Osteocyte (in vitro differentiated cells): Measurements from ENCODE around the gene HMGCL. TPM values are rescaled to one million over a fixed set of nuclear protein-coding genes. Genes with fewer than 3 reads are reported as not detected.

ENCODE experiments used
- DNase-seq: peaks from one replicate; pipeline ENCODE4 v3.0.0; 2021; ENCODE audit warnings: mixed read lengths; ENCODE audit not compliant: unreplicated experiment; ENCODE audit errors: extremely low spot score
- H3K27ac Mint-ChIP-seq: one replicate; pipeline ENCODE4 v1.8.0; 2021; ENCODE audit warnings: mild to moderate bottlenecking, mixed read lengths; ENCODE audit not compliant: unreplicated experiment
- H3K27me3 Mint-ChIP-seq: one replicate; pipeline ENCODE4 v1.8.0; 2021; ENCODE audit warnings: mixed read lengths; ENCODE audit not compliant: unreplicated experiment
- H3K36me3 Mint-ChIP-seq: one replicate; pipeline ENCODE4 v1.8.0; 2021; ENCODE audit warnings: mixed read lengths; ENCODE audit not compliant: unreplicated experiment
- H3K4me1 Mint-ChIP-seq: one replicate; pipeline ENCODE4 v1.8.0; 2021; ENCODE audit warnings: mixed read lengths; ENCODE audit not compliant: unreplicated experiment
- H3K4me3 Mint-ChIP-seq: one replicate; pipeline ENCODE4 v1.8.0; 2021; ENCODE audit warnings: mild to moderate bottlenecking, moderate library complexity, mixed read lengths; ENCODE audit not compliant: unreplicated experiment
- H3K9me3 Mint-ChIP-seq: one replicate; pipeline ENCODE4 v1.8.0; 2021; ENCODE audit warnings: mixed read lengths; ENCODE audit not compliant: unreplicated experiment
- total RNA-seq: library from RNA; stranded (reverse); gene quantifications from 2 replicates; pipeline ENCODE4 v1.2.1, GENCODE V29; 2021
- TF ChIP-seq, protein P1 (sequence below): fragments of 200-600 bp; sonication (generic); IDR thresholded peaks from 2 replicates; pipeline ENCODE4 v1.5.0; 2021; ENCODE audit warnings: antibody characterized with exemption, mild to moderate bottlenecking, moderate library complexity

Gene HMGCL
- total RNA-seq, 1 donor from 2014 or later: 37.4 TPM

DNA sequence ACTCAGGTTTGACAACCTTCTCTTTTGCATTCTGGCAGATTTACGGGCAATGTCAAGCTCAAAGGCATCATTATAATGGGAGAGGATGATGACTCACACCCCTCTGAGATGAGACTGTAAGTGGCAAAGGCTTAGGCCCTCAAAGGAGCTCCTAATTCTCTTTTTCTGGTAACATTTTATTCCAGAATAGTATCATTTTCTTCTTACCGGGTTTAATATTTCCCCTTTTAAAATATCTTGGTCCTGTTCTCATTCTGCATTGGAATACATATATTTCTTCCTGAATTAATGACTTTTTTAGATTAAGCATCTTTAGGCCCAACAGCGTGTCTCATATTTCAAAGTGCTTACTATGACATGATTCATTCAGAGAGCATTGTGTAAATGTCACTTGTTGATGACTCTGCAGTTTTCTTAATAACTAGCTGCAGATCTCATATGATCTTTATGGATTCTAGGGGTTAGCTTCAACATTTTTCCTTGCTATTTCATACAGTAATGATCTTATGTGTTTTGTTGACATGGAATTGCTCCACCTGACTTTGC lies 45.3 kb downstream of the HMGCL start:
- H3K27me3 Mint-ChIP-seq: no peaks in the 10 kb centered on the region
- peaks cover 24% of the 10 kb centered on the region for H3K4me1 Mint-ChIP-seq
- H3K36me3 Mint-ChIP-seq: peaks cover 6% of the 10 kb centered on the region
- H3K9me3 Mint-ChIP-seq: no peaks in the 10 kb centered on the region
- no peak for DNase-seq
- peak overlapping the region; percentile 45 for H3K27ac Mint-ChIP-seq
- H3K4me3 Mint-ChIP-seq: peak overlapping the region; percentile 87
- TF ChIP-seq, protein P1, sequence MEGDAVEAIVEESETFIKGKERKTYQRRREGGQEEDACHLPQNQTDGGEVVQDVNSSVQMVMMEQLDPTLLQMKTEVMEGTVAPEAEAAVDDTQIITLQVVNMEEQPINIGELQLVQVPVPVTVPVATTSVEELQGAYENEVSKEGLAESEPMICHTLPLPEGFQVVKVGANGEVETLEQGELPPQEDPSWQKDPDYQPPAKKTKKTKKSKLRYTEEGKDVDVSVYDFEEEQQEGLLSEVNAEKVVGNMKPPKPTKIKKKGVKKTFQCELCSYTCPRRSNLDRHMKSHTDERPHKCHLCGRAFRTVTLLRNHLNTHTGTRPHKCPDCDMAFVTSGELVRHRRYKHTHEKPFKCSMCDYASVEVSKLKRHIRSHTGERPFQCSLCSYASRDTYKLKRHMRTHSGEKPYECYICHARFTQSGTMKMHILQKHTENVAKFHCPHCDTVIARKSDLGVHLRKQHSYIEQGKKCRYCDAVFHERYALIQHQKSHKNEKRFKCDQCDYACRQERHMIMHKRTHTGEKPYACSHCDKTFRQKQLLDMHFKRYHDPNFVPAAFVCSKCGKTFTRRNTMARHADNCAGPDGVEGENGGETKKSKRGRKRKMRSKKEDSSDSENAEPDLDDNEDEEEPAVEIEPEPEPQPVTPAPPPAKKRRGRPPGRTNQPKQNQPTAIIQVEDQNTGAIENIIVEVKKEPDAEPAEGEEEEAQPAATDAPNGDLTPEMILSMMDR: no peak

DNA sequence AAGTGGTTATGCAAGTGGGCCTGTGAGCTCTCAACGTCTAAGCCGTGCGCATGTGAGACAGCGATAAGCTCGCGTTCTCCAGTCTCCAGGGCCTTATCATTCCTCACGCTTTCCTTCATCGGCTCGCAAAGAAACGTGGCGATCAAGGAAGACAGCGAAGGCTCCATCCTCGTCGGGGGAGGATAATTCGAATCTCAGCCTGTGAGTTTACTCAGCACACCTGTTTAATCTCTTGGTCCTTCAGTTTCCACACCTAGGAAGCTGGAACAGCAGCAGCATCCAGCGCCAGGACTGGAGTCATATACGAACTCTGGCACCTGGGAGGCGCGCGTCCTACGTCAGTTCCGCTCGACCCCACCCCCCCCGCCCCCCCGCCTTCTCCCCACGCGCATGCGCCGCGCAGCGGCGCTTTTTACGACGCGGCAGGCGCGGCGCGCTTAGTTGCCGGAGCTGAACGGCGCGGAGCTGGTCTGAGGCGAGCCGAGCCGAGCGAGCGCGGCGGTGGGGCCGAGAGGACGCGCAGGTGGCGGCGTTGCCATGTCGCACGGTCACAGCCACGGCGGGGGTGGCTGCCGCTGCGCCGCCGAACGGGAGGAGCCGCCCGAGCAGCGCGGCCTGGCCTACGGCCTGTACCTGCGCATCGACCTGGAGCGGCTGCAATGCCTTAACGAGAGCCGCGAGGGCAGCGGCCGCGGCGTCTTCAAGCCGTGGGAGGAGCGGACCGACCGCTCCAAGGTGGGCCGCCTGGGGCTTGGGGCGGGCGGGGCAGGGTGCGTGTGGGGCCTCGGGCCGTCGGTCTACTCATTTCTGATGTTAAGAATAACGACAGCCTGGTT lies 47.0 kb downstream of the HMGCL start, which contains the start of gene PITHD1:
TSS of gene PITHD1 (plus strand) at position 440 of the 836 bp plus-strand sequence. CDS start at position 538, 98 bp downstream.
- TF ChIP-seq, protein P1: no peak
- H3K36me3 Mint-ChIP-seq: peaks cover 2% of the 10 kb centered on the region
- no peaks in the 10 kb centered on the region for H3K27me3 Mint-ChIP-seq
- peak within 1 kb of the TSS; percentile 87 for H3K4me3 Mint-ChIP-seq
- peak within 1 kb of the TSS; percentile 96 for H3K27ac Mint-ChIP-seq
- H3K9me3 Mint-ChIP-seq: no peaks in the 10 kb centered on the region
- peak; percentile 94 for DNase-seq
- peaks cover 24% of the 10 kb centered on the region for H3K4me1 Mint-ChIP-seq

DNA sequence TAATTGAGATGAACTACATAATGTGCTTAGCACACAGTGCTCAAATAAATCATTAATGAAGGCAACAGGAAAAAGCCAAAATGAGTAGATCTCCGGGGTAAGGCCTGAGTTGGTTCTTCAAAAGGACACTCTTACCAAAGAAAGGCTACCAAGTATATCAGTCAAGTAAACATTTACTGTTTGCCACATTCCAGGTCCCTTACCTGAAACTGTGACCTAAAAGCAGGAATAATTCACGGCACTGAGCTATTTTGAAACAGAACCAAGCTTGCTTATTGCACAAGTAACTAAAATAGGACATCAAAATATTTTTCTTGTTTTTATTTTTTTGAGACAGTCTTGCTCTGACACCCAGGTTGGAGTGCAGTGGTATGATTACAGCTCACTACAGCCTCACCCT lies 49.0 kb downstream of the HMGCL start:
- TF ChIP-seq, protein P1: no peak
- H3K4me1 Mint-ChIP-seq: peaks cover 29% of the 10 kb centered on the region
- no peaks in the 10 kb centered on the region for H3K27me3 Mint-ChIP-seq
- no peak overlapping the region for H3K4me3 Mint-ChIP-seq
- DNase-seq: no peak
- no peaks in the 10 kb centered on the region for H3K36me3 Mint-ChIP-seq
- no peaks in the 10 kb centered on the region for H3K9me3 Mint-ChIP-seq
- H3K27ac Mint-ChIP-seq: no peak overlapping the region

DNA sequence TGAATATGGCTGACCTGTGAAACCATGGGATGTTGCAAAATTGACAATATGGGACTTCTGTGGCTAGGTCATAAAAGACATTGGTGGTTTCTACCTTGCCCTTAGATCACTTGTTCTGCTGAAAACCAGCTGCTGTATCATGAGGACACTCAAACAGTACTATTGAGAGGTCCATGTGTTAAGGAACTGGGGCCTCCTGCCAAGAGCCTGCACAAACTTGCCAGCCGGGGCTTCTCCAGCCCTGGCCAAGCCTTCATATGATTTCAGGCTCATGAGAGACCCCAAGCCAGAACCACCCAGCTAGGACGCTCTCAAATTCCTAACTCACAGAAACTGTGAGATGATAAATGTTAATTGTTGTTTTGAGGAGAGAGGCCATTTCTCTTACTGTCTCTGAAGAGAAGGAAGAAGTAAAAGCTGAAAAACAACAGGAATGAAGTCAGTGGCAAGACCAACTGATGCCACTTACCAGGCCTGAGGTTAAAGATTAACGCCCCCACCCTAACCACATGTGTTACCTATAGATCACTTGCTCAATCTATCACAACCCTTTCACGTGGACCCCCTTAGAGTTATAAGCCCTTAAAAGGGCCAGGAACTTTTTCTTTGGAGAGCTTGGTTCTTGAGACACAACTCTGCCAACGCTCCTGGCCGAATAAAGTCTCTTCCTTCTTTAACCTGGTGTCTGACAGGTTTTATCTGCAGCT lies 50.9 kb downstream of the HMGCL start:
- TF ChIP-seq, protein P1: no peak
- Mint-ChIP-seq H3K36me3 (no peaks in the 10 kb centered on the region), H3K4me1 (peaks cover 19% of the 10 kb centered on the region), H3K4me3 (no peak overlapping the region), H3K27ac (no peak overlapping the region), H3K9me3 (no peaks in the 10 kb centered on the region), H3K27me3 (no peaks in the 10 kb centered on the region)
- DNase-seq: no peak

DNA sequence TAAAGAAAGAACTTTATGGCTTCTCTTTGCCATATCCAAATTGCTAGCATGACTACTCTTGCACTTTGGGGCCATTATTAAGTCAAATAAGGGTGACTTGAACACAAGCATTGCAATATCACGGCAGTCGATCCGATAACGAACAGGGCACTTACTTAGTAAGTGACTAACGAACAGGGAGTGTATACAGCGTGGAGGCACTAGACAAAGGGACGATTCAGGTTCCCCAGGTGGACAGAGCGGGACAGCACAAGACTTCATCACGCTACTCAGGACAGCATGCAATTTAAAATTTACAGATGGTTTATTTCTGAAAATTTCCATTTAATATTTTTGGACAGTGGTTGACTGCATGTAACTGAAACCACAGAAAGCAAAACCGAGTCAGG lies 52.4 kb downstream of the HMGCL start:
- Mint-ChIP-seq H3K27me3 (no peaks in the 10 kb centered on the region), H3K36me3 (no peaks in the 10 kb centered on the region), H3K4me1 (peaks cover 11% of the 10 kb centered on the region), H3K27ac (no peak overlapping the region), H3K9me3 (no peaks in the 10 kb centered on the region), H3K4me3 (no peak overlapping the region)
- no peak for DNase-seq
- TF ChIP-seq, protein P1: no peak
